Left forelimb (tissue), 1 donor: ENCODE results near the gene LAMA3.

Experiments
- DNase-seq: peaks from one replicate; pipeline ENCODE4 v3.0.0-alpha.2; 2018; ENCODE audit warnings: low spot score

Gene LAMA3

GRCh38 chr18:23912356-23912755 is 223.1 kb downstream of the LAMA3 start:
- DNase-seq: no peak

GRCh38 chr18:23916338-23916737 is 227.1 kb downstream of the LAMA3 start:
- no peak for DNase-seq

DNA sequence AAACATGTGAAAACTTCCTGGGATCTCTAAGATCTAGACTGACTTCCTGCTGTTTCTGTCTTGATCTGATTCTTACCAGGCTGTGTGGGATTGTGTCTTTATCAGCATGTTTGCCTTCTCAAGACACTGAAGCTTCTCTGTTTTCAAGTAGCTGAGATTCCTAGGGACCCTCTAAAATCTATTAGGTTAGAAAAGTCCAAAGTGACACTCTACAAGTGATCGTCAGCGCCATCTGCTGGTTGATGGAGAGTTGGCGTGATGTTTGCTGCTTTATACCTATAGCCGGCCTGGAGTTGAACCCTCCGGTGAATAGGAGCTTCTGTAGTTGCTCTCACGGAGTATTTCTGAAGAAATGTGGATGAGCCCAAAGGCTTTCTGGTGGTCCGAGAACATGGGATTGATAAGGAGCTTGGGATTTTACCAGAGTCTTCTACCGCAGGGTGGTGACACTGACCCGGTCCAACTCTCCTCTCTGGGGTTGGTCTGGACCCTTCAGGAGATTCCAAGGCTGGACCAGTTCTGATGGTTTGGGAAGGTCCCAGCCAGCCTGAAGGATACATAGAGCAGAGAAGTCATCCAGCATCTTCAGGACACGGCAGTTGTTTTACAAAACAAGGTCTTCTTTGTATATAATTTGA is 229.3 kb downstream of the LAMA3 start:
- no peak for DNase-seq

DNA sequence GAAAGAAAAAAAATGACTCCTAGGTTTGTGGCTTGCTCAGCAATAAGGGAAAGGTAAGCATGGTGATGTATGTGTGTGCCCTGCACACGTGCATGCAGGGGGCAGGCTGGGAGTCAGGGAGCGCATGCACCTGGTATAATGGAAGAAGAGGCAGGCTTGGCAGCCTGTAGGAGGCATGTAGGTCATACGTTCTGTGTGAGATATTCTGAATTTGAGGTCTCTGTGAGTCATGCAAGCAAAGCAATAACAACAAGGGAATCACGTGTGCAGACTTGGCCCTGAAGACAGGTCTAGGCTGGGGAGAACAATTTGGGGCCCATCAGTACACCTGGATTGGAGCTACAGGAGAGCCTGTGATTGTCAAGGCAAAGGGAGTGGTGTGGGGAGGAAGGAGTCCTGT is 230.8 kb downstream of the LAMA3 start:
- DNase-seq: no peak

DNA sequence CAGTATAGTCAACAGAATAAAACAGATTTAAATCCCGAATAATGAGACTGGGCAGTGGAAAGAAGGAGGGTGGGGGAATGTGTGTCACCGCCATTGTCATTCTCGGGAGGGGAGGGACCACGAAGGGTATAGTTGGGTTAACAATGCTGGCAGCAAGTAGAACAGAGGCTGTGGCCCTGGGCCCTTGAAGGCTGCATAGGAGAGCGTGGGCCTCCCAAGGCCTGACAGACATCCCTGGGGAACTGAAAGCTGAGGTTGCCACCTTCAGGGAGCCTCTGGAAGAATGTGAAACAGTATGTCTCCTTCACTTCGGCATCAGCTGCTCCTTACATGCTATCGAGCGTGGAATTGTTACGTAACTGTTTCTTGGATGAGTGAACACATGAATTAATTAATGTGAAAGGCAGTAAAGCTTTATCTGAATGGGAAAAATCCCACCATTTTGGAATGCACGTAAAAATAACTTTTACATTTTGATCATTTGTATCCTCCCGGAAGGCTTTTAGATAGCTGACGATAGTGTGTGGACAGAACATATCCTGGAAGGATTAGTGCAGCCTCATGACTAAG is 232.5 kb downstream of the LAMA3 start:
- DNase-seq: no peak

GRCh38 chr18:23922939-23923338 is 233.7 kb downstream of the LAMA3 start:
- DNase-seq: no peak

GRCh38 chr18:23924813-23925212 is 235.6 kb downstream of the LAMA3 start:
- DNase-seq: no peak

DNA sequence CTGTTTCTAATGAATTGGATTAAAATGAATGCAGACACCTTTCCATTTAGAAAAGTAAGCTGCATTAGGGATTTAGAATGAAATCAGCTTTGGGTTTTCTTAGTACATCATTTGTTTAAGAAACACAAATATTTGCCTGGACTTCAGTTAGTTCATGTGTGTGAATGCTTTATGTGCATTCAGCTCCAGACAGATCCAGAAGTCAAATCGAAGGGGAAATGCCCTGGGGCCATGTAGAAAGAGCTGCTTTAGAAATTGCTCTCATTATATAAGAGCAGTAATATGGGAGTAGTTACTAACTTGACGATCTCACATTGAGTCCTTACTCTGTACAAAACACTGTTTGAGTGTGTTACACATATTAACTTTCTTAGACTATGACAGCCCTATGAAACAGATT is 237.3 kb downstream of the LAMA3 start:
- DNase-seq: no peak

DNA sequence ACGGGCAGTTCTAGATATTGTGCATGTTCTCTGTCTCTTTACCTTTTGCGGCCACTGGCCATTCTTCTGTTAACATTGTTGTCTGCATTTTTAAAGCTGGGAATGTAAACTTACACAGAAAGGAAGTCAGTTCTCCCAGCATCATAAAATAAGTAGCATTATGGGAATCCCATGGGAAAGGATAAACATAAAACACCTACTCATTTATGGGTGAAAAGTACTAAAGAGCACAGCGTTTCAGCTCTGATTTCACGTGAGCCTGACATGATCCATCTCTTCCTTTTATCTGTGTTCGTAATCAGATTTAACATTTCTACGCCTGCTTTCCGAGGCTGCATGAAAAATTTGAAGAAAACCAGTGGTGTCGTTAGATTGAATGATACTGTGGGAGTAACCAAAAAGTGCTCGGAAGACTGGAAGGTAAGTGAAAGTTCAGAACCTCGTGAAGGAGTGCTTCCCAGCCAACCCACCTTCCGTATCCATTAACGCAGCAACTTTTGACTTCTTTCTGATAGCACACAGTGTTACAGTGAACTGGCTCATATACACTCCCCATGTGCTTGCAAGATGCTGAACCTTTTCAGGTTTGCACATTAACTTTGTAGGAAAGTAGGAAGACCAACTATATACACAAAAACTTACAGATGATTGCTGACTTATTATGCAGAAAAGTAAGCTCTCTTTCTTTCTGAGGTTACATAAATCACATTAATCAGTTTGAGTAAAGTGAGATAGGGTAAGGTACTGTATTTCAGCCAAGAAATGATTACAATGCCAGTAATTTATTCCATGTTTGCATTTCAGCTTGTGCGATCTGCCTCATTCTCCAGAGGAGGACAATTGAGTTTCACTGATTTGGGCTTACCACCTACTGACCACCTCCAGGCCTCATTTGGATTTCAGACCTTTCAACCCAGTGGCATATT is 238.8 kb downstream of the LAMA3 start:
- no peak for DNase-seq

DNA sequence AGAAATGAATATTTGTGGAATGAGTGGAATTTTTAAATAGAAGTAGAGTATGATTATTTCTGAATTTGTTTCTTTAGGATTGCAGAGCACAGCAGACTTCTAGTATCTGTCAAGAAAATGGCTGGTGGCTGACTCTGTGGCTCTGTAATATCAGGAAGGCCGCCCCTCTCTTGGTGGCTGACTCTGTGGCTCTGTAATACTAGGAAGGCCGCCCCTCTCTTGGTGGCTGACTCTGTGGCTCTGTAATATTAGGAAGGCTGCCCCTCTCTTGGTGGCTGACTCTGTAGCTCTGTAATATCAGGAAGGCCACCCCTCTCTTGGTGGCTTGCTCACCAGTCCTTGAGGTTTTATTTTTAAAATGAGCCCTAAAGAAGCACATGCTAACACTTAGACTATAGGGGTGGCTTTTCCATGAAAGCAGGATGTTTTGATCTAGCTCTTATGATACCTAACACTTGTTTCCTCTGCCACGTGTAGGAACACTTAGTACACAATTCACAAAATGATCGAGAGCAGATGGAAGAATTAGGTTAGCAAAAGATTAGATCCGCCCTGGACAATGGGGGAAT is 240.2 kb downstream of the LAMA3 start:
- DNase-seq: no peak

GRCh38 chr18:23930002-23930401 is 240.7 kb downstream of the LAMA3 start:
- DNase-seq: no peak

- DNase-seq: no peak
Observed at GRCh38 chr18:23932385-23933067, 243.3 kb downstream of the LAMA3 start.

GRCh38 chr18:23933407-23933806 is 244.2 kb downstream of the LAMA3 start:
- no peak for DNase-seq

GRCh38 chr18:23934252-23934651 is 245.0 kb downstream of the LAMA3 start:
- no peak for DNase-seq

- DNase-seq: no peak
Observed at GRCh38 chr18:23934863-23935262, 245.6 kb downstream of the LAMA3 start.

DNA sequence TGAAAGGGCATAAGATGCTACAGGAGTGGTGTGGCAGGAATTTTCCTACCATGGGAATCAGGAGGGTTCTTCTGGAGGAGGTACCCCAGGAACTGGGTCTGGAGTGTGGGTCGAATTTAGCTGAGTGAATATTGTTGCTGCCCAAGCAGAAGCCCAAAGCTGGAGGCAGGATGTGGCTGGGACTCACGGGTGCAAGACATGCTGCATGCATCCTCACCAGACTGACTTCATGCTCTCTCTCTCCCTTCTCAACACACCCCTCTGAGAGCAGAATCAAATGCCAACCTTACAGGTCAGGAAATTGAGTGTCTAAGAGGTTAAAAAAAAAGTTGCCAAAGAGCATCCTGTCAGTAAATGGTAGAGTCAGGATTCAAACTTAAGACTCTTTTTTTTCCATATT is 246.6 kb downstream of the LAMA3 start:
- no peak for DNase-seq

DNA sequence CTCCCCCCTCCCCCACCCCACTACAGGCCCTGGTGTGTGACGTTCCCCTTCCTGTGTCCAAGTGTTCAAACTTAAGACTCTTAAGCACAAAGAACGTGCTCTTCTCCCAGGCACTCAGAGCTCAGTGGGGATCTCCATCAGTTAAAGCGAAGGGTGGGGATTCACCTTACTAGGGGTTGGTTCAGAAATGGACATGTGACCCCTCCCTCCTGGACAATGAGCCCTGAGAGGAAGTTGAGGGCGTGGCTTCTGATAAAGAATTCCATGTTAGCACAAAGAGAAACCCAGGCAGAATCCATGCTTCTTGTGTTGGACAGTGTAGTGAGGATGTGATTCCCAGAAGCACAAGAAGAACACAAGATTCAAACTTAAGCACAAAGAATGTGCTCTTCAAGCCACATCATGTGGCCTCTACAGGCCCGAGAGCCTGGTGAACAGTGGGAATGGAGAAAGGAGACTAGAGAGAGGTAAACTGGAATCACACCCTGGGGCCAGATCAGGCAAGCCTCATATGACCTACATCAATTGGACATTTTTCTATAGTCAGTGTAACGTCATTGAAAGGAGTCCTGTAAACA is 247.2 kb downstream of the LAMA3 start:
- DNase-seq: no peak

- no peak for DNase-seq
Observed at GRCh38 chr18:23938043-23938756, 248.9 kb downstream of the LAMA3 start.

- DNase-seq: no peak
Observed at GRCh38 chr18:23938901-23939341, 249.7 kb downstream of the LAMA3 start.

- no peak for DNase-seq
Observed at GRCh38 chr18:23939366-23939765, 250.1 kb downstream of the LAMA3 start.

DNA sequence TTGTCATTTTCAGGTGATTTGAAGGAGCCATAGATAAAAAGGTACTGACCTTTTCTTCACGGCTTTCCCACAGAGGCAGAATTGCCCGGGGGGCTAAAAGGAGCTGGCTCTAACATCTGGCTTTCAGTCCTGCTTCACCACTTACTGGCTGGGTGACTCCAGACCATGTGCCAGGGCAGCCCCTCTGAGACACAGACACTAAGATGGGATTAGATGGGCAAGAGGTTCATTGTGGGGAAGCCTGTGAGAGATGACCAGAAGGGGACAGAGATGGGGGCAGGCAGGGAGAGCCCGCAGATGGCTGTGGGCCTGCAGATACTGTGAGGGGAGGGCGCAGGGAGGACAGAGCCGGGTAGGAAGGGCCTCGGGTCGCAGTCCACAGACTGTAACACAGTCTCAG is 250.6 kb downstream of the LAMA3 start:
- DNase-seq: no peak
